Esophagus muscularis mucosa (tissue), 3 donors: ENCODE results near the gene FAM89A.

Experiments
- CTCF ChIP-seq, 3 experiments: fragments of 200-600 bp in 2 of 3; fragments of 450-650 bp in 1 of 3; sonication (generic) in 2 of 3; IDR thresholded peaks; one replicate each; pipeline ENCODE4 v1.5.1; 2017 to 2019; ENCODE audit warnings: antibody characterized with exemption in 3 of 3, mild to moderate bottlenecking in 2 of 3, moderate library complexity in 1 of 3
- POLR2A ChIP-seq: fragments of 450-650 bp; IDR thresholded peaks from one replicate; pipeline ENCODE4 v1.6.1; 2017; ENCODE audit warnings: antibody characterized with exemption, moderate library complexity, mild to moderate bottlenecking, low read depth
- POLR2AphosphoS5 ChIP-seq, 2 donors: sonication (generic); formaldehyde crosslinking; IDR thresholded peaks; one replicate each; pipeline ENCODE4 v1.6.1; 2017; ENCODE audit warnings: antibody characterized with exemption in 2 of 2

- TF ChIP-seq POLR2AphosphoS5 (IDR thresholded peaks at IDR 0.05) (no peak), CTCF (IDR thresholded peaks at IDR 0.05) (no peak), POLR2A (no peak)
Measured at GRCh38 chr1:231068762-231069161, 28.7 kb upstream of the FAM89A start.
